CD14-positive monocyte (primary cell): Measurements from ENCODE around the gene INAFM1. TPM values are rescaled to one million over a fixed set of nuclear protein-coding genes. Genes with fewer than 3 reads are reported as not detected.

Experiments used
- DNase-seq, 3 donors: peaks; one replicate each; pipeline ENCODE4 v3.0.0-alpha.2; 2011 to 2022
- H2AFZ ChIP-seq: 2 replicates; pipeline ENCODE4 v1.6.0; 2012; ENCODE audit warnings: mild to moderate bottlenecking, low read depth, low read length, inconsistent platforms; ENCODE audit not compliant: insufficient read depth, poor library complexity, severe bottlenecking
- H3K27ac ChIP-seq, 2 donors: 1 replicate in 1 of 2; 2 replicates in 1 of 2; pipeline ENCODE4 v1.5.1; 2012 to 2013; ENCODE audit warnings: low read length in 2 of 2, control low read depth in 1 of 2, inconsistent platforms in 1 of 2, low read depth in 1 of 2, mild to moderate bottlenecking in 1 of 2
- H3K27me3 ChIP-seq, 2 donors: one replicate each; pipeline versions ENCODE4 v1.6.0 to v1.6.1; 2011 to 2013; ENCODE audit warnings: low read length in 2 of 2; ENCODE audit not compliant: control insufficient read depth in 2 of 2, insufficient read depth in 2 of 2
- H3K36me3 ChIP-seq, 2 donors: replicated peaks in 1 of 2; 1 replicate in 1 of 2; 2 replicates in 1 of 2; pipeline versions ENCODE4 v1.5.1 to v1.6.1; 2012 to 2013; ENCODE audit warnings: low read length in 2 of 2, control low read depth in 1 of 2, inconsistent platforms in 1 of 2, mild to moderate bottlenecking in 1 of 2; ENCODE audit not compliant: insufficient read depth in 2 of 2, control insufficient read depth in 1 of 2
- H3K4me1 ChIP-seq, 2 donors: 1 replicate in 1 of 2; 2 replicates in 1 of 2; pipeline versions ENCODE4 v1.5.1 to v1.6.1; 2012 to 2013; ENCODE audit warnings: low read length in 2 of 2, control low read depth in 1 of 2, inconsistent platforms in 1 of 2, mild to moderate bottlenecking in 1 of 2, moderate library complexity in 1 of 2; ENCODE audit not compliant: insufficient read depth in 2 of 2, control insufficient read depth in 1 of 2
- H3K4me2 ChIP-seq: replicated peaks from 2 replicates; pipeline ENCODE3; 2012; ENCODE audit warnings: low read length, moderate library complexity, mild to moderate bottlenecking; ENCODE audit not compliant: poor library complexity, severe bottlenecking; ENCODE audit errors: extremely low read depth
- H3K4me3 ChIP-seq, 3 experiments: fragments of 200-600 bp in 1 of 3; sonication (generic) in 1 of 3; replicated peaks in 1 of 3; 1 replicate in 2 of 3; 2 replicates in 1 of 3; pipeline ENCODE4 v1.5.1; 2011 to 2013; ENCODE audit warnings: low read length in 3 of 3, mild to moderate bottlenecking in 3 of 3, control low read depth in 2 of 3, low read depth in 2 of 3, inconsistent platforms in 1 of 3, moderate library complexity in 1 of 3
- H3K79me2 ChIP-seq: 2 replicates; pipeline ENCODE4 v1.6.0; 2012; ENCODE audit warnings: mild to moderate bottlenecking, control low read depth, inconsistent platforms, low read length, moderate library complexity; ENCODE audit not compliant: insufficient read depth
- H3K9ac ChIP-seq: 2 replicates; pipeline ENCODE4 v1.6.0; 2017; ENCODE audit warnings: low read length, mild to moderate bottlenecking; ENCODE audit not compliant: insufficient read depth, poor library complexity, severe bottlenecking
- H3K9me3 ChIP-seq, 2 donors: replicated peaks in 1 of 2; 1 replicate in 1 of 2; 2 replicates in 1 of 2; pipeline versions ENCODE4 v1.5.1 to v1.6.1; 2012 to 2013; ENCODE audit warnings: low read length in 2 of 2, control low read depth in 1 of 2; ENCODE audit not compliant: control insufficient read depth in 1 of 2, insufficient read depth in 1 of 2
- H4K20me1 ChIP-seq: 2 replicates; pipeline ENCODE4 v1.6.0; 2012; ENCODE audit warnings: mild to moderate bottlenecking, low read length, control low read depth, moderate library complexity; ENCODE audit not compliant: insufficient read depth
- H3K27ac Mint-ChIP-seq, 7 donors: one replicate each; pipeline ENCODE4 v1.8.0; 2020; ENCODE audit warnings: mild to moderate bottlenecking in 7 of 7, mixed read lengths in 7 of 7, moderate library complexity in 6 of 7, inconsistent platforms in 2 of 7
- H3K27me3 Mint-ChIP-seq, 3 donors: one replicate each; pipeline ENCODE4 v1.8.0; 2021 to 2022; ENCODE audit warnings: low read depth in 3 of 3, mild to moderate bottlenecking in 3 of 3, mixed read lengths in 3 of 3, moderate library complexity in 3 of 3, inconsistent platforms in 1 of 3
- H3K36me3 Mint-ChIP-seq, 2 donors: one replicate each; pipeline ENCODE4 v1.8.0; 2020; ENCODE audit warnings: mixed read lengths in 2 of 2, inconsistent platforms in 1 of 2, mild to moderate bottlenecking in 1 of 2
- H3K4me1 Mint-ChIP-seq: one replicate; pipeline ENCODE4 v1.8.0; 2020; ENCODE audit warnings: mild to moderate bottlenecking, mixed read lengths
- H3K4me3 Mint-ChIP-seq, 2 donors: one replicate each; pipeline ENCODE4 v1.8.0; 2020; ENCODE audit warnings: mild to moderate bottlenecking in 2 of 2, mixed read lengths in 2 of 2, moderate library complexity in 1 of 2
- H3K9me3 Mint-ChIP-seq, 7 donors: one replicate each; pipeline ENCODE4 v1.8.0; 2020 to 2022; ENCODE audit warnings: mixed read lengths in 7 of 7, mild to moderate bottlenecking in 6 of 7, moderate library complexity in 6 of 7, inconsistent platforms in 2 of 7
- CTCF ChIP-seq: fragments of 200-600 bp; IDR thresholded peaks from one replicate; pipeline ENCODE4 v1.8.0; 2022; ENCODE audit warnings: antibody characterized with exemption, mild to moderate bottlenecking
- WGBS: methylation state at CpG from one replicate; pipeline ENCODE4 v1.1.5; 2013; ENCODE audit warnings: missing lambda C conversion rate; ENCODE audit not compliant: insufficient coverage; 5-methylcytosine and 5-hydroxymethylcytosine counted together
- intact Hi-C, 2 donors: fragments of 100-400 bp; cut with micrococcal nuclease; formaldehyde crosslinking; loops; one replicate each; pipeline versions ENCODE4 v1.15.0 to v1.15.1; 2023
- polyA plus RNA-seq, 3 donors: library from polyadenylated mRNA; depleted of rRNA in 1 of 3; unstranded in 2 of 3; stranded (reverse) in 1 of 3; fragments of 300-500 nt in 2 of 3; fragments of >200 nt in 1 of 3; fragmentation: Illumina TruSeq in 2 of 3; gene quantifications; 1 replicate in 2 of 3; 2 replicates in 1 of 3; pipeline ENCODE4 v1.2.3, GENCODE V29; 2012 to 2021

The INAFM1 gene
- polyA plus RNA-seq, 3 donors, result 6.2 to 7.3 (median 6.5) TPM

DNA sequence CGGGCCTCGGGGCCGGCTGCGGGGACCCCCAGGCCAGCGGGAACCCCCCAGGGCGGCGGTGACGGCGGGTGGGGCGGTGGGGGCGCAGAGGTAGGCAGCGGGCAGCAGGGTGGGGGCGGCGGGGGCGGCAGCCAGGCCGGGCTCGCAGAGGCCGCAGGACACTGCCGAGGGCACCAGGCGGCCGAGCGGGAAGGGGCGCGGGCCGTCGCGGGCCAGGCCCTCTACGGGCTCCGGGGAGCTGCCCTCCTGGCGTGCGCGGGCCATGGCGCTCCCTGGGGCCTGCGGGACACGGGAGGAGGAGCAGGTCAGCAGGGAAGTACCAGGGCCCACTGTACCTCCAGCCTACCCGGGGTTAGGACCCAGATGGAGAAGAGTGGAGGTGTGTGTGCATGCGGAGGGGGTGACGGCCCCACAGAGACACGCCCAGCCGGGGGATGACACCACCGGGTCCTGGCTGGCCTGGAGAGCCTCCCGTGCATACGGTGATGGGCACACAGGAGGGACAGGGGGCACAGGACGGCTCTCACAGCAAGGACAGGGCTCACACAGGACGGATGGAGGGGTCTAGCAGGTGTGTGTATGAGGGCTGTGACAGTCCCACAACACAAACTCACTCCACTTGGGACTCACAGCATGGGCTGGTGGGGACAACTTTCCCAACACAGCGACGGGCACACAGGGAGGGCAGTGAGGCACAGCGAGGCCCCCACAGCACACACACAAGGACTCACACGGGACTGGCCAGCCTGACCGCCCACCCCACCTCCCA, 46.3 kb upstream of the INAFM1 start:
- H2AFZ ChIP-seq, result no peak overlapping the region
- peak overlapping the region; percentile 82 for H3K4me2 ChIP-seq
- Mint-ChIP-seq H3K27me3 (peaks cover 14 to 22% (median 21%) of the 10 kb centered on the region in 3 donors), H3K4me3 (peak overlapping the region in 1 of 2 donors; percentile 88), H3K36me3 (peaks cover 9 to 18% of the 10 kb centered on the region in 2 donors), H3K4me1 (peaks cover 29% of the 10 kb centered on the region), H3K27ac (peak overlapping the region in 2 of 7 donors; percentile 96 to 99), H3K9me3 (peaks cover 0 to 5% (median 1%) of the 10 kb centered on the region in 7 donors)
- H4K20me1 ChIP-seq, result peaks cover 29% of the 10 kb centered on the region
- H3K27me3 ChIP-seq, result peaks cover 0 to 11% of the 10 kb centered on the region in 2 donors
- WGBS, result 3% methylated on average over 37 of the region's 50 CpGs
- TF ChIP-seq CTCF, result no peak
- H3K9ac ChIP-seq, result peak overlapping the region; percentile 89
- peaks cover 14% of the 10 kb centered on the region for H3K79me2 ChIP-seq
- intact Hi-C loops, result no loop called here
- H3K36me3 ChIP-seq, result peaks cover 5% of the 10 kb centered on the region in 2 donors
- no peaks in the 10 kb centered on the region for H3K9me3 ChIP-seq
- peaks cover 54 to 65% of the 10 kb centered on the region in 2 donors for H3K4me1 ChIP-seq
- H3K27ac ChIP-seq, result peak overlapping the region; percentile 86 to 96
- DNase-seq, result peak in 1 of 3 donors; percentile 39
- peak overlapping the region; percentile 51 to 99 (median 83) for H3K4me3 ChIP-seq

DNA sequence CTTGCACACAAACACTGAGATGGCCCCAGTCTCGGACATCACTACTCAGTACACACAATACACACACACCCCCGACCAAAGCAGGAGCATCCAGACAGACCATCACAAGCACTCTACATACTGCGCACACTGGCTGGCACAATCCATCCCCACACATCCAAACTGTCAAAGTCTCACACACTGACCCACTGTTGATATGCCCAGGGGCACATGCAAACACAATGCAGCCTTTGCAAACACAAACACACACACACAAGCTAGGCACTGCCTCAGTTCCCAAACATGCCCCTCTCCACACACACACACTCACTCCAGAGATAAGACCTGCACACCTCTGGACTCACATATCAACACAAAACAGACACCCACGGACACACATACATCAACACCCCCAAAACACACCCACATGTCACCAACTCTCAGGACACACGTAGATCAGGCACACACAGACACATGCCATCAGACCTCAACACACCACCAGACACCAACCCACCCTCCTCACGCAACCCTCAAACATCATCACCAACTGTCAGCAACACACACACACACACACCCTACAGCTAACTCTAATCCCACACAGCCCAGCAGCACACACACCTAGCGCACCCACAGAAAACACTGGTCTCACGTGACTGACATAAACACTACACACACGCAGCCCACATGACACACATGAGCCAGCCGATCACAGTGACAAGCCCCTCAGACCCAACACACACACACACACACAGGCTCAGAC, 45.6 kb upstream of the INAFM1 start:
- Histone ChIP-seq H3K79me2 (peaks cover 14% of the 10 kb centered on the region), H3K27ac (peak overlapping the region; percentile 67 to 96), H3K9ac (peak overlapping the region; percentile 89), H3K36me3 (no peaks in the 10 kb centered on the region), H3K27me3 (peaks cover 0 to 11% of the 10 kb centered on the region in 2 donors), H3K4me2 (peak overlapping the region; percentile 82), H4K20me1 (peaks cover 22% of the 10 kb centered on the region), H3K4me3 (peak overlapping the region; percentile 51 to 99 (median 83)), H2AFZ (no peak overlapping the region), H3K4me1 (peaks cover 54 to 65% of the 10 kb centered on the region in 2 donors), H3K9me3 (no peaks in the 10 kb centered on the region)
- TF ChIP-seq CTCF, result no peak
- intact Hi-C loops, result no loop called here
- Mint-ChIP-seq H3K9me3 (peaks cover 0 to 5% (median 2%) of the 10 kb centered on the region in 7 donors), H3K4me3 (no peak overlapping the region), H3K27me3 (peaks cover 18 to 26% (median 23%) of the 10 kb centered on the region in 3 donors), H3K36me3 (peaks cover 5 to 11% of the 10 kb centered on the region in 2 donors), H3K4me1 (peaks cover 29% of the 10 kb centered on the region), H3K27ac (no peak overlapping the region)
- 9% methylated on average over 10 of the region's 10 CpGs for WGBS
- peak in 2 of 3 donors; percentile 33 to 55 for DNase-seq
